ENCODE measurements around the gene TSHR. TPM values are rescaled to one million over a fixed set of nuclear protein-coding genes. Genes with fewer than 3 reads are reported as not detected.

TSHR gene
- total RNA-seq, 1 donor from 2014 or later = not detected

- Mint-ChIP-seq H3K9me3 (ENCODE audit: low read depth) (no peaks in the 10 kb centered on the region), H3K36me3 (ENCODE audit: insufficient read depth) (no peaks in the 10 kb centered on the region), H3K27me3 (no peaks in the 10 kb centered on the region), H3K4me3 (ENCODE audit: low read depth) (peak overlapping the region; percentile 89), H3K27ac (peak overlapping the region; percentile 65), H3K4me1 (ENCODE audit: low read depth) (peaks cover 8% of the 10 kb centered on the region)
- TF ChIP-seq CTCF (IDR thresholded peaks at IDR 0.05; ENCODE audit: unreplicated experiment) = no peak
- no peak for DNase-seq (ENCODE audit: low spot score, unreplicated experiment)
Measured at GRCh38 chr14:80942191-80942600, 13.2 kb upstream of the TSHR start.

- Mint-ChIP-seq H3K9me3 (ENCODE audit: low read depth) (no peaks in the 10 kb centered on the region), H3K27me3 (peaks cover 16% of the 10 kb centered on the region), H3K4me3 (ENCODE audit: low read depth) (no peak overlapping the region), H3K27ac (no peak overlapping the region), H3K4me1 (ENCODE audit: low read depth) (peaks cover 8% of the 10 kb centered on the region), H3K36me3 (ENCODE audit: insufficient read depth) (no peaks in the 10 kb centered on the region)
- no peak for TF ChIP-seq CTCF (IDR thresholded peaks at IDR 0.05; ENCODE audit: unreplicated experiment)
- DNase-seq (ENCODE audit: low spot score, unreplicated experiment) = no peak
Measured at GRCh38 chr14:80944861-80945617, 10.4 kb upstream of the TSHR start.

DNA sequence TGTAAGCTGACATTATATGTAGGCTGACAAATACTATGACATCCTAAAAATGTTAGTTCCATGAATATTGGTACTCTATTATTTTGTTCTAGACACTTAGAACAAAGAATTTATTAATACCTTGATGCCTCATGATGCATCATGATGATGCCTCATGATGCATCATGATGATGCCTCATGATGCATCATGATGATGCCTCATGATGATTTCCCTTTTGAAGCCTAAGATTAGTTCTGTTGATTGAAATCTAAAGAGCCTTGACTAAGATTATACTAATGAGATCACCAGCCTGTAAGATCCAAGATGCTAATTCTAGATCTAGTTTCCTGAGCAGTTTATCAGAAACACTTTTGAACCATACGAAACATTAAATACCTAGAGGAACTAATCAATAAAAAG lies 9.2 kb upstream of the TSHR start:
- peaks cover 16% of the 10 kb centered on the region for H3K27me3 Mint-ChIP-seq
- peaks cover 5% of the 10 kb centered on the region for H3K4me1 Mint-ChIP-seq (ENCODE audit: low read depth)
- no peaks in the 10 kb centered on the region for H3K36me3 Mint-ChIP-seq (ENCODE audit: insufficient read depth)
- H3K4me3 Mint-ChIP-seq (ENCODE audit: low read depth) = no peak overlapping the region
- no peak overlapping the region for H3K27ac Mint-ChIP-seq
- TF ChIP-seq CTCF (IDR thresholded peaks at IDR 0.05; ENCODE audit: unreplicated experiment) = no peak
- no peak for DNase-seq (ENCODE audit: low spot score, unreplicated experiment)
- H3K9me3 Mint-ChIP-seq (ENCODE audit: low read depth) = no peaks in the 10 kb centered on the region

DNA sequence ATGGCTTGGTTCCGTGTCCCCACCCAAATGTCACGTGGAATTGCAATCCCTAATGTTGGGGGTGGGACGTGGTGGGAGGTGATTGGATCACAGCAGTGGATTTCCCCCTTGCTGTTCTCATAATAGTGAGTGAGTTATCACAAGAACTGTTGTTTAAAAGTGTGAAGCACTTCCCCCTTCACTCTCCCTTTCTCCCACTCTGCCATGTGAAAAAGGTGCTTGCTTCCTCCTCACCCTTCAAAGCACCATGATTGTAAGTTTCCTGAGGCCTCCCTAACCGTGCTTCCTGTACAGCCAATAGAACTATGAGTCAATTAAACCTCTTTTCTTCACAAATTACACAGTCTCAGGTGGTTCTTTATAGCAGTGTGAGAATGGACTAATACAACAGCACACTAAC lies 8.6 kb upstream of the TSHR start:
- Mint-ChIP-seq H3K4me3 (ENCODE audit: low read depth) (no peak overlapping the region), H3K27me3 (peaks cover 19% of the 10 kb centered on the region), H3K36me3 (ENCODE audit: insufficient read depth) (no peaks in the 10 kb centered on the region), H3K9me3 (ENCODE audit: low read depth) (no peaks in the 10 kb centered on the region), H3K27ac (no peak overlapping the region), H3K4me1 (ENCODE audit: low read depth) (peaks cover 5% of the 10 kb centered on the region)
- DNase-seq (ENCODE audit: low spot score, unreplicated experiment) = no peak
- no peak for TF ChIP-seq CTCF (IDR thresholded peaks at IDR 0.05; ENCODE audit: unreplicated experiment)

DNA sequence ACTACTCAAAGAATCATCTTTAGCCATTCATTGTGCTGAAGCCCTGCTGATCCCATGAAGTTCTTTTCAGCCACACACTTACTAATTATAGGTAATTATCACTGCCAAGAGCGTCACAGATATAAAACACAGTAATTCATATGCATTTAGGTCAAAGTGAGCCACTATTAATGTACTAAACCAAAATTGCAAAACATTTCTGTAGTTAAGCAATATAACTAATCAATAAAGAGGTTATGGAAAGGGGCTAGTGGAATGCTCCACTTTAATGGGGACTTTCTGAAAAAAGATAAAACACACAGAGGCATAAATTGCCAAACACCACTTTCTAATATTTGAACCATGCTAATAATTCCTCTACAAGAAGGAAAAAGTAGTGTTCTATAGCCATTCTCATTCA lies 7.1 kb upstream of the TSHR start:
- no peak overlapping the region for H3K27ac Mint-ChIP-seq
- no peaks in the 10 kb centered on the region for H3K36me3 Mint-ChIP-seq (ENCODE audit: insufficient read depth)
- H3K27me3 Mint-ChIP-seq = peaks cover 22% of the 10 kb centered on the region
- no peaks in the 10 kb centered on the region for H3K9me3 Mint-ChIP-seq (ENCODE audit: low read depth)
- H3K4me3 Mint-ChIP-seq (ENCODE audit: low read depth) = no peak overlapping the region
- no peak for TF ChIP-seq CTCF (IDR thresholded peaks at IDR 0.05; ENCODE audit: unreplicated experiment)
- DNase-seq (ENCODE audit: low spot score, unreplicated experiment) = no peak
- H3K4me1 Mint-ChIP-seq (ENCODE audit: low read depth) = no peaks in the 10 kb centered on the region
